Stimulated activated CD8-positive, alpha-beta memory T cell treated with anti-CD3 and anti-CD28 coated beads, Interleukin-12 subunit alpha, Interleukin-12 subunit beta, amount 100 ng/mL, for 4 hours (primary cell): ENCODE data around the gene GGA2.

Source experiments
- DNase-seq: peaks from one replicate; pipeline ENCODE4 v3.0.0-alpha.2; 2020; ENCODE audit warnings: low read depth

The GGA2 gene

DNA sequence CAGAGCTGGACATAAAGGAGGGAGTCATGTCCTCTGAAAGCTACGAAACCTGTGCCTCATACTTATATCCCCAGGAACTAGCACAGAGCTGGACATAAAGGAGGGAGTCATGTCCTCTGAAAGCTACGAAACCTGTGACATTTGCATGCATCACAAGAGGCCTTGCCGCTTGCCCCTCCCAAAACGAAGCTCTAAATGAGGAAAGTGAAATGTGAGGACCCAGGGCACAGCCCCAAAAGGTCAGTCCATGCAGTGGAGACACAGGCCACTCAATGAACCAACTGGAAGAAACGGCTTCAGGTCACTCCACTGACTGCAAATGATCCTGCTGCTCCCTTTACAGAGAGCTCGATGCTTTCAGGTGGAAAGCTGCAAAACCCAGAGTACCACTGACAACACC is 95.6 kb downstream of the GGA2 start:
- DNase-seq: no peak
